HepG2 (cell line): ENCODE measurements around the gene CEBPZOS.
"Not testable (repeated sequence)": the region's sequence is repeated elsewhere in the genome, so short reads cannot be mapped to it uniquely, and the experiment has no call there.

ENCODE experiments used
- EEA1 ChIP-seq: sonication (generic); formaldehyde crosslinking; IDR thresholded peaks from 2 replicates; pipeline ENCODE4 v1.5.1; 2020; ENCODE audit warnings: mild to moderate bottlenecking, missing genetic modification reagents, borderline replicate concordance
- HNRNPH1 ChIP-seq: fragments of 200-400 bp; formaldehyde crosslinking; optimal IDR thresholded peaks from 2 replicates; pipeline ENCODE3; 2017; ENCODE audit warnings: mild to moderate bottlenecking, low read depth, low read length
- NPAS2 ChIP-seq: sonication (generic); formaldehyde crosslinking; IDR thresholded peaks from 2 replicates; pipeline ENCODE4 v1.8.0; 2022; ENCODE audit warnings: mild to moderate bottlenecking, missing genetic modification reagents, borderline replicate concordance
- POLR2A ChIP-seq, 2 experiments: IDR thresholded peaks; 2 replicates each; pipeline ENCODE4 v1.6.1; 2011; ENCODE audit warnings: low read depth in 2 of 2, low read length in 2 of 2, mild to moderate bottlenecking in 1 of 2, moderate library complexity in 1 of 2; ENCODE audit not compliant: insufficient read depth in 1 of 2
- RAD21 ChIP-seq: fragments of 450-650 bp; formaldehyde crosslinking; IDR thresholded peaks from 2 replicates; pipeline ENCODE4 v1.5.0; 2020; ENCODE audit warnings: mild to moderate bottlenecking
- SUZ12 ChIP-seq: fragments of 150-350 bp; IDR thresholded peaks from 2 replicates; pipeline ENCODE4 v1.6.1; 2014; ENCODE audit warnings: low read depth, low read length
- ZFP90 ChIP-seq: sonication (generic); formaldehyde crosslinking; IDR thresholded peaks from 2 replicates; pipeline ENCODE4 v1.8.0; 2022; ENCODE audit warnings: missing genetic modification reagents, mild to moderate bottlenecking, inconsistent platforms, borderline replicate concordance
- ZNF367 ChIP-seq: sonication (generic); formaldehyde crosslinking; IDR thresholded peaks from 2 replicates; pipeline ENCODE4 v1.4.0; 2020; ENCODE audit warnings: missing genetic modification reagents, borderline replicate concordance
- TF ChIP-seq, protein P1 (sequence below): IDR thresholded peaks from 2 replicates; pipeline ENCODE4 v1.6.1; 2016; ENCODE audit warnings: mild to moderate bottlenecking
- TF ChIP-seq, protein P2 (sequence below): sonication (generic); formaldehyde crosslinking; IDR thresholded peaks from 2 replicates; pipeline ENCODE4 v1.9.0; 2022; ENCODE audit warnings: missing genetic modification reagents, mild to moderate bottlenecking, borderline replicate concordance
- TF ChIP-seq, protein P3 (sequence below): IDR thresholded peaks from 2 replicates; pipeline ENCODE4 v1.6.1; 2012; ENCODE audit warnings: low read length, improper control_type of control experiment
- TF ChIP-seq, protein P4 (sequence below): IDR thresholded peaks from 2 replicates; pipeline ENCODE4 v1.6.1; 2016; ENCODE audit warnings: low read depth

GRCh38 chr2:37206760-37207159 lies 10.5 kb downstream of the CEBPZOS start:
- not testable (repeated sequence) for TF ChIP-seq ZFP90; RAD21 (CRISPR knock-in tag); SUZ12; EEA1; POLR2A (IDR thresholded peaks at IDR 0.05; ENCODE audit: insufficient read depth in 1 of 2, low read depth in 2 of 2, low read length in 2 of 2); NPAS2 (CRISPR knock-in tag); ZNF367 (CRISPR knock-in tag); HNRNPH1
- TF ChIP-seq, protein P1, sequence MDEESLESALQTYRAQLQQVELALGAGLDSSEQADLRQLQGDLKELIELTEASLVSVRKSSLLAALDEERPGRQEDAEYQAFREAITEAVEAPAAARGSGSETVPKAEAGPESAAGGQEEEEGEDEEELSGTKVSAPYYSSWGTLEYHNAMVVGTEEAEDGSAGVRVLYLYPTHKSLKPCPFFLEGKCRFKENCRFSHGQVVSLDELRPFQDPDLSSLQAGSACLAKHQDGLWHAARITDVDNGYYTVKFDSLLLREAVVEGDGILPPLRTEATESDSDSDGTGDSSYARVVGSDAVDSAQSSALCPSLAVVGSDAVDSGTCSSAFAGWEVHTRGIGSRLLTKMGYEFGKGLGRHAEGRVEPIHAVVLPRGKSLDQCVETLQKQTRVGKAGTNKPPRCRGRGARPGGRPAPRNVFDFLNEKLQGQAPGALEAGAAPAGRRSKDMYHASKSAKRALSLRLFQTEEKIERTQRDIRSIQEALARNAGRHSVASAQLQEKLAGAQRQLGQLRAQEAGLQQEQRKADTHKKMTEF = not testable (repeated sequence)
- TF ChIP-seq, protein P2, sequence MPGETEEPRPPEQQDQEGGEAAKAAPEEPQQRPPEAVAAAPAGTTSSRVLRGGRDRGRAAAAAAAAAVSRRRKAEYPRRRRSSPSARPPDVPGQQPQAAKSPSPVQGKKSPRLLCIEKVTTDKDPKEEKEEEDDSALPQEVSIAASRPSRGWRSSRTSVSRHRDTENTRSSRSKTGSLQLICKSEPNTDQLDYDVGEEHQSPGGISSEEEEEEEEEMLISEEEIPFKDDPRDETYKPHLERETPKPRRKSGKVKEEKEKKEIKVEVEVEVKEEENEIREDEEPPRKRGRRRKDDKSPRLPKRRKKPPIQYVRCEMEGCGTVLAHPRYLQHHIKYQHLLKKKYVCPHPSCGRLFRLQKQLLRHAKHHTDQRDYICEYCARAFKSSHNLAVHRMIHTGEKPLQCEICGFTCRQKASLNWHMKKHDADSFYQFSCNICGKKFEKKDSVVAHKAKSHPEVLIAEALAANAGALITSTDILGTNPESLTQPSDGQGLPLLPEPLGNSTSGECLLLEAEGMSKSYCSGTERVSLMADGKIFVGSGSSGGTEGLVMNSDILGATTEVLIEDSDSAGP (CRISPR knock-in tag) = not testable (repeated sequence)
- TF ChIP-seq, protein P3, sequence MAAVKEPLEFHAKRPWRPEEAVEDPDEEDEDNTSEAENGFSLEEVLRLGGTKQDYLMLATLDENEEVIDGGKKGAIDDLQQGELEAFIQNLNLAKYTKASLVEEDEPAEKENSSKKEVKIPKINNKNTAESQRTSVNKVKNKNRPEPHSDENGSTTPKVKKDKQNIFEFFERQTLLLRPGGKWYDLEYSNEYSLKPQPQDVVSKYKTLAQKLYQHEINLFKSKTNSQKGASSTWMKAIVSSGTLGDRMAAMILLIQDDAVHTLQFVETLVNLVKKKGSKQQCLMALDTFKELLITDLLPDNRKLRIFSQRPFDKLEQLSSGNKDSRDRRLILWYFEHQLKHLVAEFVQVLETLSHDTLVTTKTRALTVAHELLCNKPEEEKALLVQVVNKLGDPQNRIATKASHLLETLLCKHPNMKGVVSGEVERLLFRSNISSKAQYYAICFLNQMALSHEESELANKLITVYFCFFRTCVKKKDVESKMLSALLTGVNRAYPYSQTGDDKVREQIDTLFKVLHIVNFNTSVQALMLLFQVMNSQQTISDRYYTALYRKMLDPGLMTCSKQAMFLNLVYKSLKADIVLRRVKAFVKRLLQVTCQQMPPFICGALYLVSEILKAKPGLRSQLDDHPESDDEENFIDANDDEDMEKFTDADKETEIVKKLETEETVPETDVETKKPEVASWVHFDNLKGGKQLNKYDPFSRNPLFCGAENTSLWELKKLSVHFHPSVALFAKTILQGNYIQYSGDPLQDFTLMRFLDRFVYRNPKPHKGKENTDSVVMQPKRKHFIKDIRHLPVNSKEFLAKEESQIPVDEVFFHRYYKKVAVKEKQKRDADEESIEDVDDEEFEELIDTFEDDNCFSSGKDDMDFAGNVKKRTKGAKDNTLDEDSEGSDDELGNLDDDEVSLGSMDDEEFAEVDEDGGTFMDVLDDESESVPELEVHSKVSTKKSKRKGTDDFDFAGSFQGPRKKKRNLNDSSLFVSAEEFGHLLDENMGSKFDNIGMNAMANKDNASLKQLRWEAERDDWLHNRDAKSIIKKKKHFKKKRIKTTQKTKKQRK = not testable (repeated sequence)
- TF ChIP-seq, protein P4, sequence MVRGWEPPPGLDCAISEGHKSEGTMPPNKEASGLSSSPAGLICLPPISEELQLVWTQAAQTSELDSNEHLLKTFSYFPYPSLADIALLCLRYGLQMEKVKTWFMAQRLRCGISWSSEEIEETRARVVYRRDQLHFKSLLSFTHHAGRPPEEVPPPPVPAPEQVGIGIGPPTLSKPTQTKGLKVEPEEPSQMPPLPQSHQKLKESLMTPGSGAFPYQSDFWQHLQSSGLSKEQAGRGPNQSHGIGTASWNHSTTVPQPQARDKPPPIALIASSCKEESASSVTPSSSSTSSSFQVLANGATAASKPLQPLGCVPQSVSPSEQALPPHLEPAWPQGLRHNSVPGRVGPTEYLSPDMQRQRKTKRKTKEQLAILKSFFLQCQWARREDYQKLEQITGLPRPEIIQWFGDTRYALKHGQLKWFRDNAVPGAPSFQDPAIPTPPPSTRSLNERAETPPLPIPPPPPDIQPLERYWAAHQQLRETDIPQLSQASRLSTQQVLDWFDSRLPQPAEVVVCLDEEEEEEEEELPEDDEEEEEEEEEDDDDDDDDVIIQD = not testable (repeated sequence)
